GM23338 (cell line): ENCODE data around the gene TRIM37.

Experiments used
- CREB1 ChIP-seq: fragments of 250-450 bp; sonication (Bioruptor Pico); IDR thresholded peaks from 2 replicates; pipeline ENCODE4 v1.5.0; 2020; ENCODE audit warnings: low read depth, mild to moderate bottlenecking, moderate library complexity
- CTCF ChIP-seq, 2 experiments: fragments of 200-600 bp in 1 of 2; sonication (generic) in 1 of 2; conservative IDR thresholded peaks; 2 replicates each; pipeline versions ENCODE4 v1.5.1 to v1.6.1; 2016 to 2017; ENCODE audit warnings: antibody characterized with exemption in 2 of 2, low read depth in 2 of 2, mild to moderate bottlenecking in 2 of 2, moderate library complexity in 1 of 2
- ETS1 ChIP-seq: IDR thresholded peaks from 2 replicates; pipeline ENCODE4 v1.6.1; 2016; ENCODE audit warnings: antibody characterized with exemption
- EZH2 ChIP-seq: fragments of 200-600 bp; sonication (generic); IDR thresholded peaks from one replicate; pipeline ENCODE4 v1.8.0; 2017; ENCODE audit warnings: antibody characterized with exemption, mild to moderate bottlenecking, low read depth; ENCODE audit not compliant: unreplicated experiment
- EZH2phosphoT487 ChIP-seq: fragments of 200-600 bp; sonication (generic); IDR thresholded peaks from one replicate; pipeline ENCODE4 v1.8.1; 2018; ENCODE audit warnings: antibody characterized with exemption; ENCODE audit not compliant: unreplicated experiment
- POLR2AphosphoS5 ChIP-seq: IDR thresholded peaks from 2 replicates; pipeline ENCODE4 v1.6.1; 2016; ENCODE audit warnings: antibody characterized with exemption, low read depth
- REST ChIP-seq: IDR thresholded peaks from one replicate; pipeline ENCODE4 v1.6.1; 2018; ENCODE audit warnings: antibody characterized with exemption; ENCODE audit not compliant: unreplicated experiment
- ZNF114 ChIP-seq: fragments of 250-450 bp; sonication (Bioruptor Pico); IDR thresholded peaks from 2 replicates; pipeline ENCODE4 v1.5.0; 2020; ENCODE audit warnings: mild to moderate bottlenecking, moderate library complexity

GRCh38 chr17:59010026-59010425 lies 96.7 kb downstream of the TRIM37 start:
- no peak for TF ChIP-seq REST
- TF ChIP-seq CTCF (conservative IDR thresholded peaks at IDR 0.05; ENCODE audit: low read depth in 2 of 2): no peak
- TF ChIP-seq EZH2: no peak
- TF ChIP-seq CREB1 (CRISPR knock-in tag): no peak
- TF ChIP-seq EZH2phosphoT487: no peak
- TF ChIP-seq POLR2AphosphoS5: no peak
- TF ChIP-seq ETS1: no peak
- no peak for TF ChIP-seq ZNF114
